ENCODE data around the gene GCM1.

The GCM1 gene

DNA sequence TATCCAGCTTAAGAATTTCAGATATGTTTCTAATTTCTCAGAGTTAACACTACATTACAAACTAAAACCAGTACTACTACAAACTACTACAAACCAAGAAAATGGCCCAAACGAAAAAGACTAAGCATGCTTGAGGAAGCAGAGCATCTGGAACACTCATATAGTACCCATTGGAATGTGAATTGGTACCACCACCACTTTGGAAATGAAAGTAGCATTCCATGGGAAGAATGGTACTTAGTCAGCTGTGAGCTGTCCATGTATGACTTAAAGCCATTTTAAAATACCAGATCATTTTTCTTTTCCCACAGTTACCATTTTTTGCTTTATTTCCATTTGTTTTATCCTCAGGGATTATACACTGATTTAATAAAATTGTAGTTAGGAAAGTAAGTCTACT lies 52.9 kb downstream of the GCM1 start:
- Histone ChIP-seq H3F3A (ENCODE audit: low read depth) (no peaks in the 10 kb centered on the region), H3K4me2 (ENCODE audit: low read depth, low read length, poor library complexity, severe bottlenecking) (no peak overlapping the region), H3K9ac (ENCODE audit: low read depth, low read length, poor library complexity, severe bottlenecking) (no peak overlapping the region), H2AFZ (ENCODE audit: low read length) (no peak overlapping the region), H3K4me1 (ENCODE audit: insufficient read depth, low read length, poor library complexity, severe bottlenecking) (no peaks in the 10 kb centered on the region), H3K9me3 (ENCODE audit: insufficient read depth, low read depth, low read length) (no peaks in the 10 kb centered on the region), H3K79me2 (ENCODE audit: insufficient read depth, low read length) (no peaks in the 10 kb centered on the region), H3K27me3 (ENCODE audit: insufficient read depth, low read length, poor library complexity, severe bottlenecking) (no peaks in the 10 kb centered on the region), H3K9me2 (replicated peaks; ENCODE audit: low read depth, low read length) (no peaks in the 10 kb centered on the region), H3K4me3 (ENCODE audit: low read length, poor library complexity, severe bottlenecking) (no peak overlapping the region), H3K36me3 (ENCODE audit: insufficient read depth, low read length) (peaks cover 61% of the 10 kb centered on the region; the same call in 1 of the 2 replicates), H4K20me1 (ENCODE audit: insufficient read depth, low read length, poor library complexity, severe bottlenecking) (no peaks in the 10 kb centered on the region)
- TF ChIP-seq EZH2phosphoT487 (IDR thresholded peaks at IDR 0.05; ENCODE audit: borderline replicate concordance) = no peak
- TF ChIP-seq, protein P1, sequence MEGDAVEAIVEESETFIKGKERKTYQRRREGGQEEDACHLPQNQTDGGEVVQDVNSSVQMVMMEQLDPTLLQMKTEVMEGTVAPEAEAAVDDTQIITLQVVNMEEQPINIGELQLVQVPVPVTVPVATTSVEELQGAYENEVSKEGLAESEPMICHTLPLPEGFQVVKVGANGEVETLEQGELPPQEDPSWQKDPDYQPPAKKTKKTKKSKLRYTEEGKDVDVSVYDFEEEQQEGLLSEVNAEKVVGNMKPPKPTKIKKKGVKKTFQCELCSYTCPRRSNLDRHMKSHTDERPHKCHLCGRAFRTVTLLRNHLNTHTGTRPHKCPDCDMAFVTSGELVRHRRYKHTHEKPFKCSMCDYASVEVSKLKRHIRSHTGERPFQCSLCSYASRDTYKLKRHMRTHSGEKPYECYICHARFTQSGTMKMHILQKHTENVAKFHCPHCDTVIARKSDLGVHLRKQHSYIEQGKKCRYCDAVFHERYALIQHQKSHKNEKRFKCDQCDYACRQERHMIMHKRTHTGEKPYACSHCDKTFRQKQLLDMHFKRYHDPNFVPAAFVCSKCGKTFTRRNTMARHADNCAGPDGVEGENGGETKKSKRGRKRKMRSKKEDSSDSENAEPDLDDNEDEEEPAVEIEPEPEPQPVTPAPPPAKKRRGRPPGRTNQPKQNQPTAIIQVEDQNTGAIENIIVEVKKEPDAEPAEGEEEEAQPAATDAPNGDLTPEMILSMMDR (conservative IDR thresholded peaks at IDR 0.05; ENCODE audit: low read length) = no peak

DNA sequence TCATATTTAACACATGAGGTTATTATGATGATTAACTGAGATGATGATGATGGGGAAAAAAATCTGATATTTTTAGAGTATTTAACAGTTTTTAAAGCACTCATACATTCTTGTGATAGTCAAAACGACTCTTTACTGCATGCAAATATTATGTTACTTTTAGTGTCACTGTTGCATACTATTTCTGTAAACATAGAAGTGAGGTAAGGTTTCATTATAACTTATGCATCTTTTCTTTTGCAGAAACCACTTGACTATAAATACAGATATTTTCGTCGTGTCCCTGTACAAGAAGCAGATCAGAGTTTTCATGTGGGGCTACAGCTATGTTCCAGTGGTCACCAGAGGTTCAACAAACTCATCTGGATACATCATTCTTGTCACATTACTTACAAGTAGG lies 53.4 kb downstream of the GCM1 start:
- no peaks in the 10 kb centered on the region for H3K9me3 ChIP-seq (ENCODE audit: insufficient read depth, low read depth, low read length)
- H3K4me1 ChIP-seq (ENCODE audit: insufficient read depth, low read length, poor library complexity, severe bottlenecking) = no peaks in the 10 kb centered on the region
- H3K9ac ChIP-seq (ENCODE audit: low read depth, low read length, poor library complexity, severe bottlenecking) = no peak overlapping the region
- no peaks in the 10 kb centered on the region for H3K27me3 ChIP-seq (ENCODE audit: insufficient read depth, low read length, poor library complexity, severe bottlenecking)
- no peaks in the 10 kb centered on the region for H3F3A ChIP-seq (ENCODE audit: low read depth)
- no peak overlapping the region for H2AFZ ChIP-seq (ENCODE audit: low read length)
- H3K36me3 ChIP-seq (ENCODE audit: insufficient read depth, low read length) = peaks cover 63% of the 10 kb centered on the region; the same call in 1 of the 2 replicates
- TF ChIP-seq, protein P1 (conservative IDR thresholded peaks at IDR 0.05; ENCODE audit: low read length) = no peak
- TF ChIP-seq EZH2phosphoT487 (IDR thresholded peaks at IDR 0.05; ENCODE audit: borderline replicate concordance) = no peak
- H3K4me2 ChIP-seq (ENCODE audit: low read depth, low read length, poor library complexity, severe bottlenecking) = no peak overlapping the region
- H4K20me1 ChIP-seq (ENCODE audit: insufficient read depth, low read length, poor library complexity, severe bottlenecking) = no peaks in the 10 kb centered on the region
- H3K4me3 ChIP-seq (ENCODE audit: low read length, poor library complexity, severe bottlenecking) = no peak overlapping the region
- no peaks in the 10 kb centered on the region for H3K9me2 ChIP-seq (replicated peaks; ENCODE audit: low read depth, low read length)
- no peaks in the 10 kb centered on the region for H3K79me2 ChIP-seq (ENCODE audit: insufficient read depth, low read length)

DNA sequence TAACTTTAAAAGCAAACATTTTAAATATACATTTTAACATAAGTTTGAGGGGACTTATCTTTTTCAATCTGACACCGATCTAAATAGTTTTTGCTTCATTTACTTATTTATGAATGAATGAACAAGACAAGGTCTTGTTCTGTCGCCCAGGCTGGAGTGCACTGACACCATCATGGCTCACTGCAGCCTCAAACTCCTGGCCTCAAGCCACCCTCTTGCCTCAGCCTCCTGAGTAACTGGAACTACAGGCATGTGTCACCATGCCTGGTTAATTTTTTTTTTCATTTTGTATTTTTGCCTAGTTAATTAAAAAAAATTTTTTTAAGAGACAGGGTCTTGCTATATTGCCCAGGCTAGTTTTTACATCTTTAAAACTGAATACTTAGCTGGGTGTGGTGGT lies 58.1 kb downstream of the GCM1 start:
- no peak overlapping the region for H3K9ac ChIP-seq (ENCODE audit: low read depth, low read length, poor library complexity, severe bottlenecking)
- no peaks in the 10 kb centered on the region for H3K9me3 ChIP-seq (ENCODE audit: insufficient read depth, low read depth, low read length)
- H2AFZ ChIP-seq (ENCODE audit: low read length) = no peak overlapping the region
- no peaks in the 10 kb centered on the region for H3F3A ChIP-seq (ENCODE audit: low read depth)
- no peak overlapping the region for H3K4me3 ChIP-seq (ENCODE audit: low read length, poor library complexity, severe bottlenecking)
- peaks cover 52% of the 10 kb centered on the region; the same call in 1 of the 2 replicates for H3K36me3 ChIP-seq (ENCODE audit: insufficient read depth, low read length)
- H3K79me2 ChIP-seq (ENCODE audit: insufficient read depth, low read length) = no peaks in the 10 kb centered on the region
- no peaks in the 10 kb centered on the region for H3K27me3 ChIP-seq (ENCODE audit: insufficient read depth, low read length, poor library complexity, severe bottlenecking)
- no peak overlapping the region for H3K4me2 ChIP-seq (ENCODE audit: low read depth, low read length, poor library complexity, severe bottlenecking)
- H3K9me2 ChIP-seq (replicated peaks; ENCODE audit: low read depth, low read length) = no peaks in the 10 kb centered on the region
- TF ChIP-seq EZH2phosphoT487 (IDR thresholded peaks at IDR 0.05; ENCODE audit: borderline replicate concordance) = no peak
- TF ChIP-seq, protein P1 (conservative IDR thresholded peaks at IDR 0.05; ENCODE audit: low read length) = no peak
- no peaks in the 10 kb centered on the region for H4K20me1 ChIP-seq (ENCODE audit: insufficient read depth, low read length, poor library complexity, severe bottlenecking)
- no peaks in the 10 kb centered on the region for H3K4me1 ChIP-seq (ENCODE audit: insufficient read depth, low read length, poor library complexity, severe bottlenecking)

All from Loucy (cell line).